ENCODE data around the gene MMP24OS.

The MMP24OS gene

DNA sequence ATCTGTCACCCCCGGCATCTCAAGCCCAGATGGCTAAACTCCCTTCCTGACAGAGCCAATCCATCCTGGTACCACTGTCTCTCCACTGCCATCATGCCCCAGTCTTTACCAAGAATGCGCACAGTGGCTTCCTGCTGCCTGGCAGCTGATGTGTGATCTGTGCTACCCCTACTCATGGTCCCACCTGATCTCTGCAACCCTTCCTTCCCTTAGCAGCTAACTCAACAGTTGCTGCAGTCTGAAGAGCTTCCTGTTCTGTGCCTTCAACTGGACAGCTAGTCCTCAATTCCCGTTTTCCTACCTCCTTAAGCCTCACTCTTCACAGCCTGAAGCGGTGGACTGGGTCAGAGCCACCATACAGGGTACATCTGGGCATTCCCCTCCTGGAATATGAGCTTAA is 21.9 kb upstream of the MMP24OS start:
- no peak overlapping the region for H3K4me3 ChIP-seq (ENCODE audit: low read depth, low read length)
- no peak for TF ChIP-seq CTCF (IDR thresholded peaks at IDR 0.05; ENCODE audit: low read depth, low read length, missing control alignments)

GRCh38 chr20:35298264-35298663 is 20.3 kb upstream of the MMP24OS start:
- TF ChIP-seq CTCF (IDR thresholded peaks at IDR 0.05; ENCODE audit: low read depth, low read length, missing control alignments): no peak
- DNase-seq (ENCODE audit: low read depth): no peak
- H3K4me3 ChIP-seq (ENCODE audit: low read depth, low read length): no peak overlapping the region

More for the DNA sequence above, 21.9 kb upstream of the MMP24OS start:
- DNase-seq (ENCODE audit: low read depth): no peak

DNA sequence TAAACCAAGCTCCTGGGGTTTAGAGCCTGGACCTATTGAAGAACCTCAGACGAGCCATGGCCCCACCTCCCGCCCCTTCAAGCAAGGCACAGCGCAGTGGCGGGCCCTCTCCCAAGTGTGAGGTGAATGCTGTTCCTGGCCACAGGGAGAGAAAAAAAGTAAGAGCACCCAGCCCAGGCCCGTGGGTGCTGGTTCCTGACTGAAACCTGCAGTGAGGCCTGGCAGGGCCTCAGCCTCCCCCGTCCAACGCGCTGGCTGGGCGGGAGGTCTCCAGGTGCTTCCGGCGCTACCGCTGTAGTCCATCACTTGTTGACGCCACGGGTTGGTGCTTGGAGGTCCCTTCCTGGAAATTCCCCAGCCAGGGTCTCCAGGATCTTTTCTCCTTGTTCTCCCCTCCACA is 19.8 kb upstream of the MMP24OS start:
- no peak for DNase-seq (ENCODE audit: low read depth)
- TF ChIP-seq CTCF (IDR thresholded peaks at IDR 0.05; ENCODE audit: low read depth, low read length, missing control alignments): no peak
- no peak overlapping the region for H3K4me3 ChIP-seq (ENCODE audit: low read depth, low read length)

- DNase-seq (ENCODE audit: low read depth): no peak
- no peak for TF ChIP-seq CTCF (IDR thresholded peaks at IDR 0.05; ENCODE audit: low read depth, low read length, missing control alignments)
- no peak overlapping the region for H3K4me3 ChIP-seq (ENCODE audit: low read depth, low read length)
Measured at GRCh38 chr20:35297155-35297554, 19.2 kb upstream of the MMP24OS start.

DNA sequence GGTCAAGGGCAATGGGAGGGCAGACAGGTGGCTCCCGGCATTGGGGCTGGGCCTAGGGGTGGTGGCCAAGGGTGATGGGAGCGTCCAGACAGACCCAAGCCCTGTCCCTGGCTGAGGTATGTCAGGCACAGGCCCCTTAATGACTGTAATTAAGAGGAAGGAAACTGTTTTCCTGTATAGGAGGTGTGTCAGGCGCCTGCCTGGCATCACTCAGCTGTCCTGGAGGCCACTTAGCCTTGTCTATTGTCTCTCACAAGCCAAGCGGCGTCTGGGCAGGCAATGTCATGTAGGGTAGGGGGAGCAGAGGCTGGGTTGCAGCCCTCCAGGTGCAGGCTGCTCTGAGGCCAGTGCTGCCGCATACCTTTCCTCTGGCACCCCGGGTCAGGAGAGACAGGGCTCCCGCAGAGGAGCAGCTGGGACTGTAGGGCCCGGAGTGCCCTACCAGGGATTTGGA is 18.2 kb upstream of the MMP24OS start:
- H3K4me3 ChIP-seq (ENCODE audit: low read depth, low read length): no peak overlapping the region
- TF ChIP-seq CTCF (IDR thresholded peaks at IDR 0.05; ENCODE audit: low read depth, low read length, missing control alignments): no peak
- DNase-seq (ENCODE audit: low read depth): no peak

GRCh38 chr20:35295674-35296073 is 17.8 kb upstream of the MMP24OS start:
- no peak for DNase-seq (ENCODE audit: low read depth)
- H3K4me3 ChIP-seq (ENCODE audit: low read depth, low read length): no peak overlapping the region
- no peak for TF ChIP-seq CTCF (IDR thresholded peaks at IDR 0.05; ENCODE audit: low read depth, low read length, missing control alignments)

- H3K4me3 ChIP-seq (ENCODE audit: low read depth, low read length): no peak overlapping the region
- TF ChIP-seq CTCF (IDR thresholded peaks at IDR 0.05; ENCODE audit: low read depth, low read length, missing control alignments): no peak
- no peak for DNase-seq (ENCODE audit: low read depth)
Measured at GRCh38 chr20:35295058-35295457, 17.1 kb upstream of the MMP24OS start.
